RWPE1 (cell line): ENCODE measurements around the gene SPRED2.

Source experiments
- CTCF ChIA-PET: fragments of 350-600 bp; sonication (Branson Sonifier 250); formaldehyde crosslinking; extraction: SDS; loops from one replicate; lab custom pipeline; 2021; lab: Yijun Ruan, JAX
- POLR2A ChIA-PET: fragments of 400-600 bp; formaldehyde crosslinking; extraction: SDS; loops from one replicate; lab custom pipeline; 2020; ENCODE audit warnings: antibody characterized with exemption; ENCODE audit not compliant: low non-redundant PET; lab: Yijun Ruan, JAX
- DNase-seq: peaks from one replicate; pipeline ENCODE4 v3.0.0; 2012; ENCODE audit warnings: low spot score
- H3K27ac ChIP-seq: fragments of 450-650 bp; 2 replicates; pipeline ENCODE4 v1.5.1; 2017
- TF ChIP-seq, protein P1 (sequence below): fragments of 450-650 bp; conservative IDR thresholded peaks from 2 replicates; pipeline ENCODE4 v1.5.1; 2017; ENCODE audit warnings: low read depth, mild to moderate bottlenecking

The SPRED2 gene

DNA sequence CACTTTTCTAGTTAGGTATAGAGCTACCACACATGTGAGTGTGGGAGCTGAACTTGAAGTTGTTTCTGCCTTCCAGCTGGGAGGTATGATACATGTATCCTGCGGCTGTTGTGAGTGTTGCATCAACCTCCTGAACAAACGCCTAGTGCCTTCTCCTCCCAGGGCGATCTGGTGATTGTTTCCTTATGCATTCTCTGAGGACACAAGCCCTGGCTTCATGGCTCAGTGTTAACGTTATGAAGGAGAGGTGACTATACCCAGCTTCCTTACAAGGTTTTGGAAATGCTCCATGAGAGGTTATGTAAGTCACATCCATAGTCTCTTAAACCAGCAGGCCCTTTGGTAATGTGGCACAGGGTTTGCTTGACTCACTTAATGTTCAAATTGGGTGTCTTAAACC is 64.9 kb downstream of the SPRED2 start:
- DNase-seq, result peak; percentile 84
- TF ChIP-seq, protein P1, sequence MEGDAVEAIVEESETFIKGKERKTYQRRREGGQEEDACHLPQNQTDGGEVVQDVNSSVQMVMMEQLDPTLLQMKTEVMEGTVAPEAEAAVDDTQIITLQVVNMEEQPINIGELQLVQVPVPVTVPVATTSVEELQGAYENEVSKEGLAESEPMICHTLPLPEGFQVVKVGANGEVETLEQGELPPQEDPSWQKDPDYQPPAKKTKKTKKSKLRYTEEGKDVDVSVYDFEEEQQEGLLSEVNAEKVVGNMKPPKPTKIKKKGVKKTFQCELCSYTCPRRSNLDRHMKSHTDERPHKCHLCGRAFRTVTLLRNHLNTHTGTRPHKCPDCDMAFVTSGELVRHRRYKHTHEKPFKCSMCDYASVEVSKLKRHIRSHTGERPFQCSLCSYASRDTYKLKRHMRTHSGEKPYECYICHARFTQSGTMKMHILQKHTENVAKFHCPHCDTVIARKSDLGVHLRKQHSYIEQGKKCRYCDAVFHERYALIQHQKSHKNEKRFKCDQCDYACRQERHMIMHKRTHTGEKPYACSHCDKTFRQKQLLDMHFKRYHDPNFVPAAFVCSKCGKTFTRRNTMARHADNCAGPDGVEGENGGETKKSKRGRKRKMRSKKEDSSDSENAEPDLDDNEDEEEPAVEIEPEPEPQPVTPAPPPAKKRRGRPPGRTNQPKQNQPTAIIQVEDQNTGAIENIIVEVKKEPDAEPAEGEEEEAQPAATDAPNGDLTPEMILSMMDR, result no peak
- ChIA-PET POLR2A (interaction anchor here (0.5 kb wide), 1 partner anchor 65 kb away, joined by 3 read pairs; the partner anchor contains the start of gene SPRED2), CTCF (interaction anchor here (0.6 to 1.5 kb wide), 5 partner anchors 10 to 993 kb away, joined by 3 to 4 read pairs (median 3); no protein-coding TSS in a partner anchor)
- H3K27ac ChIP-seq, result peak overlapping the region; percentile 58; the same call in 1 of the 2 replicates

DNA sequence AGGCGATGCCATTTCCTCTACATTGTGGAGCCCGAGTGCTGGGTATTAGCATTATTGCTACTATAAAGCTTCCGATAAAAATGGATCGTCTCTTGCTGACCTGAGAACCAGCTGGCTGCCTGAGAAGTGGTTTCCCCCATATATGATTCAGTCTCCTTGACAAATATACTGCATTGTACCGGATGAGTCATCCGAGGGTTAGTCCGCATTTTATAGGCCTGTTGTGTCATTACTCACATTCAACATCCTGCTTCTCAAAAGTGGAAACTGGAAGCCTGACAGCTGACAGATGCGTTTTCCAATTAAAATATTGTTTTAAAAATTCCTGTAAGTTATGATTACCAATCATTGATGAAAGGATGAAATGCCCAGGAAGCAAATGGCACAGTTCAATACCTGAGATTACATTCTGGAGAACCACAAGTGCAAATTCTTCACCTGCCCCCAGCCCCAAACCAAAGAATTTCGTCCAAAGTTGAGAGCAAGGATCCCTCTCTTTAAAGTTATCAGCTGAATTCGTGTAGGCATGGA is 65.7 kb downstream of the SPRED2 start:
- peak; percentile 94 for DNase-seq
- ChIA-PET CTCF (interaction anchor here (0.6 to 1.5 kb wide), 5 partner anchors 11 to 169 kb away, joined by 3 to 4 read pairs (median 3); no protein-coding TSS in a partner anchor), POLR2A (no interaction called here)
- H3K27ac ChIP-seq, result no peak overlapping the region
- TF ChIP-seq, protein P1, result no peak

DNA sequence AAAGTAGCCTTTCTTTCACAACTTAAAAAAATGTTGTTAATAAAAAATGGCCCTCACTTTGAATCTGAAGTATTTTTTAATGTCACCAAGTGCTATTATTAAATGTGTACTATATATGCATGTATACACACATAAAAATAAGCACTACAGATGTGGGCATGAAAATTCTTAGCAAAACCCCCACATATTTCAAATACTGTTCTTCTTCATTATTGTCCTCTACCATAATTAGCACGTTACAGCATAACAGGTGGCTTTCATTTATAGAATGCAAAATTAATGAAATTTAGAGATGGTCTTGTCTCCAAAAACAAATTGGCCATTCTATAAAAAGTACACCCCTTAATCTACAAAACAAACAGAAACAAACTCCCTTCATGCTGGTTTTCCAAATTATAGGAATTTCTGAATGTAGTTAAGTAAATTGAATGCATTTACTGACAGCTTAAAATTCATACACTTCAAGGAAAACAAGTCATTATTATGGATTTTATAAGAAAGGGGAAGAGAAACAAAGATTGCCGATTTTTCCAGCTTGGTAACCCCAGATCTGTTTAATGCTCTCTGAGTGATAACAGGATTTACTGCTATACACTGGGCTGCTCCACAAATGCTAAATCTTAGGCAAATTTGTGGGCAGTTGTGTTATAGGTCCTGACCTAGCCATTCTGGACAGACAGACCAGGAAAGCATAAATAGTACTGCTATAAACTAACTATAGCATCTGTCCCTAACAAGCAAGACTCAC is 67.2 kb downstream of the SPRED2 start:
- POLR2A ChIA-PET, result no interaction called here

DNA sequence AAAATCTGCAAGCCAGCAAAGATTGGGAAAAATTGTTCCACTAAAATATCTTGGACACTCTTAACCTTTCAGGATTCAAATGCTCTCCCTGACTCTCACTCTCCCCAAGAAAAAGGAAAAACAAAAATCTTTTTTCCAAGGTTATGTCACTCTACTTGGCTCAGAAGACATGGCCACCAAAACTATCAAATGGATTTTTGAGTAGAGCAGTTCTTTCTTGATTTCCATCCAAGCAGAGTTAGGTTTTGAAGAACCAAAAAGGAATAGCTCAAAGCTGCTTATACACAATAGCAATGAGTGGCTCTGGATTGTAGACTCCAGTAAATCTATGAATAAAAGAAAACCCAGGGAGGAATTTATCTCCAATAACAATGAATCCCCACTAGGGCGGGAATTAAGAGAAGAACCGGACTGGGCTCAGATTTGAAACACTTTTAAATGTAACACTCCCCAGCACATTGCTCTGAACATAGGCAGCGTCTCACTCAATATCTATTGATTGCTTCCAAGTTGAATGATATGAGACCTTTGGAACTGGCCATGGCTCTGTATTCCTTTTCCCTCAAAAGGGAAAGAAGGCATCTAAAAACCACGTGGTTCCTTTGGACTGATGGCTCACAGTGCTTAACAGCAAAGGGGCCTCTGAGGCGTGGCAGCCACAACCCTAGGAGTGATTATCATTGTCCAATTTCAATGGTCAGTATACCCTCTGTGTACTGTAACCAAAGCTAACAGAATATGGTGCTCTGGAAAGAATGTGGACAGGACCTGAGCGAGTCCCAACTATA is 68.3 kb downstream of the SPRED2 start:
- POLR2A ChIA-PET, result no interaction called here
- TF ChIP-seq, protein P1, result no peak
- CTCF ChIA-PET, result no interaction called here

More for the DNA sequence above, 67.2 kb downstream of the SPRED2 start:
- no peak overlapping the region for H3K27ac ChIP-seq
- CTCF ChIA-PET, result no interaction called here
- TF ChIP-seq, protein P1, result no peak
- no peak for DNase-seq

DNA sequence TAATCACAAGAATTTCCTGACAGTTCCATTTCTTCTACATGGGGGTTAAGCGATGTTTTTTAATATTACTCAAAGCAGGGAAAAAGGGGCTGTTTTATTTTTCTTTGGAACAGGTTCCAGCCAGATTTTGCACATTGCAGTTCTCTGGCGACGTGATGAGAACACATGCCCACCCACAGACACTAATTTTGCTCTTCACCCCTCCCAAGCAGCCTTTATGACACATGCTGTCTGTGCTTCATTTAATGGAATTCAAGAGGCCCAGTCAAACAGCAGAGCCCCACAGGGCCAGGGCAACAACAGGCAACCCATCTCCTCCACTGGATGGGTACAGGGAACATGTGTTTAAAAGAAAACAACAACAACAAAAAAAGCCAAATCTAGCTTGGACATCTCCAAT is 70.8 kb downstream of the SPRED2 start:
- DNase-seq, result no peak
- ChIA-PET CTCF (interaction anchor here (0.5 kb wide), 1 partner anchor 69 kb away, joined by 5 read pairs; no protein-coding TSS in a partner anchor), POLR2A (interaction anchor here (0.6 kb wide), 1 partner anchor 29 kb away, joined by 3 read pairs; no protein-coding TSS in a partner anchor)
- H3K27ac ChIP-seq, result no peak overlapping the region
- TF ChIP-seq, protein P1, result no peak

More for the DNA sequence above, 68.3 kb downstream of the SPRED2 start:
- no peak overlapping the region for H3K27ac ChIP-seq
- no peak for DNase-seq

DNA sequence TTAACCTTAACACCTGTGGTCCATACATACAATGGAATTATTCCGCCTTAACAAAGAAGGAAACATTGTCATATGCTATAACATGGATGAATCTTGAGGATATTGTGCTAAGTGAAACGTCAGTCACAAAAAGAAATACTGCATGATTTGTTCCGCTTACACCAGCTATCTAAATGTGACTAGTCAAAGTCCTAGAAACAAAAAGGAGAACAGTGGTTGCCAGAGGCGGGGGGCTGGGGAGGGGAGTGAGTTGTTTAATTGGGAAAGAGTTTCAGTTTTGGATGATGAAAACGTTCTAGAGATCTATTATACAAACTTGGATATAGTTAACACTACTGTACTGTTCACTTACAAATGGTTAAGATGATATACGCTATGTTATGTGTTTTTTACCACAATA is 72.0 kb downstream of the SPRED2 start:
- POLR2A ChIA-PET, result no interaction called here
- no peak overlapping the region for H3K27ac ChIP-seq
- CTCF ChIA-PET, result no interaction called here
- TF ChIP-seq, protein P1, result no peak
- no peak for DNase-seq
